Brain microvascular endothelial cell (primary cell): ENCODE data around the gene OR4C16.

Experiments
- DNase-seq: peaks from one replicate; pipeline ENCODE4 v3.0.0-alpha.2; 2020
- H3K27ac ChIP-seq: fragments of 250-450 bp; sonication (Bioruptor Pico); 2 replicates; pipeline ENCODE4 v1.5.1; 2020; ENCODE audit warnings: mild to moderate bottlenecking, moderate library complexity
- H3K27me3 ChIP-seq: fragments of 250-450 bp; sonication (Bioruptor Pico); replicated peaks from 2 replicates; pipeline ENCODE4 v1.5.1; 2020; ENCODE audit warnings: mild to moderate bottlenecking
- H3K36me3 ChIP-seq: fragments of 250-450 bp; sonication (Bioruptor Pico); replicated peaks from 2 replicates; pipeline ENCODE4 v1.5.1; 2020; ENCODE audit warnings: mild to moderate bottlenecking
- H3K4me3 ChIP-seq: 2 replicates; pipeline ENCODE4 v1.5.1; 2011; ENCODE audit warnings: low read depth, mild to moderate bottlenecking, control low read depth, low read length, moderate library complexity
- in situ Hi-C: cut with HindIII; loops from 2 replicates; pipeline ENCODE4 v1.10.0; 2017; ENCODE audit warnings: low sequenced_read_pairs, low pct_ligation_motif_present
- TF ChIP-seq, protein P1 (sequence below): IDR thresholded peaks from 2 replicates; pipeline ENCODE4 v1.5.1; 2011; ENCODE audit warnings: low read depth, mild to moderate bottlenecking, moderate library complexity, low read length, control low read depth, inconsistent platforms; ENCODE audit errors: missing control alignments

Gene OR4C16, protein sequence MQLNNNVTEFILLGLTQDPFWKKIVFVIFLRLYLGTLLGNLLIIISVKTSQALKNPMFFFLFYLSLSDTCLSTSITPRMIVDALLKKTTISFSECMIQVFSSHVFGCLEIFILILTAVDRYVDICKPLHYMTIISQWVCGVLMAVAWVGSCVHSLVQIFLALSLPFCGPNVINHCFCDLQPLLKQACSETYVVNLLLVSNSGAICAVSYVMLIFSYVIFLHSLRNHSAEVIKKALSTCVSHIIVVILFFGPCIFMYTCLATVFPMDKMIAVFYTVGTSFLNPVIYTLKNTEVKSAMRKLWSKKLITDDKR

DNA sequence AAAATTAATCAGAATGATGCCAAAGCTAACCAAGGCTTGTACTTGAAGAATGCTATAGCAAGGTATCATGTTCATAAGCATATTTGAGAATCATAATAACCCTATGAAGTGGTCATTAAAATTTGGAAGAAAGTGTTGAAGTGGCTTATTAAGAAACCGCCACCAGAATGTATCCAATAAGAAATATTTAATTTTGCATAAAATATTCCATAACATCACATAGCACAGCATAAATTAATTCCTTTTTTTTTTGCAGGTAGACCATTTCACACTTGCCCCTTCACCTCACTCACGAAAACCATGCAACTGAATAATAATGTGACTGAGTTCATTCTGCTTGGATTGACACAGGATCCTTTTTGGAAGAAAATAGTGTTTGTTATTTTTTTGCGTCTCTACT lies at the start of gene OR4C16:
TSS of gene OR4C16 (plus strand) at position 301 of the 400 bp plus-strand sequence. CDS start at position 301, 0 bp downstream.
- Histone ChIP-seq H3K4me3 (no peak within 1 kb of the TSS), H3K27me3 (no peaks in the 10 kb centered on the region), H3K36me3 (no peaks in the 10 kb centered on the region), H3K27ac (no peak within 1 kb of the TSS)
- in situ Hi-C loops = no loop called here
- TF ChIP-seq, protein P1, sequence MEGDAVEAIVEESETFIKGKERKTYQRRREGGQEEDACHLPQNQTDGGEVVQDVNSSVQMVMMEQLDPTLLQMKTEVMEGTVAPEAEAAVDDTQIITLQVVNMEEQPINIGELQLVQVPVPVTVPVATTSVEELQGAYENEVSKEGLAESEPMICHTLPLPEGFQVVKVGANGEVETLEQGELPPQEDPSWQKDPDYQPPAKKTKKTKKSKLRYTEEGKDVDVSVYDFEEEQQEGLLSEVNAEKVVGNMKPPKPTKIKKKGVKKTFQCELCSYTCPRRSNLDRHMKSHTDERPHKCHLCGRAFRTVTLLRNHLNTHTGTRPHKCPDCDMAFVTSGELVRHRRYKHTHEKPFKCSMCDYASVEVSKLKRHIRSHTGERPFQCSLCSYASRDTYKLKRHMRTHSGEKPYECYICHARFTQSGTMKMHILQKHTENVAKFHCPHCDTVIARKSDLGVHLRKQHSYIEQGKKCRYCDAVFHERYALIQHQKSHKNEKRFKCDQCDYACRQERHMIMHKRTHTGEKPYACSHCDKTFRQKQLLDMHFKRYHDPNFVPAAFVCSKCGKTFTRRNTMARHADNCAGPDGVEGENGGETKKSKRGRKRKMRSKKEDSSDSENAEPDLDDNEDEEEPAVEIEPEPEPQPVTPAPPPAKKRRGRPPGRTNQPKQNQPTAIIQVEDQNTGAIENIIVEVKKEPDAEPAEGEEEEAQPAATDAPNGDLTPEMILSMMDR = no peak
- no peak for DNase-seq

DNA sequence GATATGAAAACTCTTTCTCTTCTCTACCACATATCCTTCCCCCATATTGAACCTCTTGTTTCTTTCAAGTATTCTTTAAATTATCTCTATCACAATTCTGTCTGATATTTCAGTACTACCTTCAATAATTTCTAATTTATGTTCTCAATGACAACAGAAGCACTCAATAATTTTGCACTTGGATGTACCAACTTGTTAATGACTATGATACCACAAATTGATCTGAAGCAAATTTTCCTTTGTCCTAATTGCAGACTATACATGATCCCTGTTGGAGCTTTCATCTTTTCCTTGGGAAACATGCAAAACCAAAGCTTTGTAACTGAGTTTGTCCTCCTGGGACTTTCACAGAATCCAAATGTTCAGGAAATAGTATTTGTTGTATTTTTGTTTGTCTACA lies 17.8 kb upstream of the OR4C16 start, which contains the start of gene OR4C15:
TSS of gene OR4C15 (plus strand) at position 301 of the 400 bp plus-strand sequence. CDS start at position 301, 0 bp downstream.
- H3K36me3 ChIP-seq = no peaks in the 10 kb centered on the region
- TF ChIP-seq, protein P1 = no peak
- no peak for DNase-seq
- H3K27me3 ChIP-seq = no peaks in the 10 kb centered on the region
- in situ Hi-C loops = no loop called here
- H3K4me3 ChIP-seq = no peak within 1 kb of the TSS
- no peak within 1 kb of the TSS for H3K27ac ChIP-seq

DNA sequence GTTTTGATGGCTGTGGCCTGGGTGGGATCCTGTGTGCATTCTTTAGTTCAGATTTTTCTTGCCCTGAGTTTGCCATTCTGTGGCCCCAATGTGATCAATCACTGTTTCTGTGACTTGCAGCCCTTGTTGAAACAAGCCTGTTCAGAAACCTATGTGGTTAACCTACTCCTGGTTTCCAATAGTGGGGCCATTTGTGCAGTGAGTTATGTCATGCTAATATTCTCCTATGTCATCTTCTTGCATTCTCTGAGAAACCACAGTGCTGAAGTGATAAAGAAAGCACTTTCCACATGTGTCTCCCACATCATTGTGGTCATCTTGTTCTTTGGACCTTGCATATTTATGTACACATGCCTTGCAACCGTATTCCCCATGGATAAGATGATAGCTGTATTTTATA lies 620 bp downstream of the OR4C16 start:
- no peak overlapping the region for H3K4me3 ChIP-seq
- H3K36me3 ChIP-seq = no peaks in the 10 kb centered on the region
- DNase-seq = no peak
- TF ChIP-seq, protein P1 = no peak
- H3K27me3 ChIP-seq = no peaks in the 10 kb centered on the region
- no peak overlapping the region for H3K27ac ChIP-seq
- in situ Hi-C loops = no loop called here

DNA sequence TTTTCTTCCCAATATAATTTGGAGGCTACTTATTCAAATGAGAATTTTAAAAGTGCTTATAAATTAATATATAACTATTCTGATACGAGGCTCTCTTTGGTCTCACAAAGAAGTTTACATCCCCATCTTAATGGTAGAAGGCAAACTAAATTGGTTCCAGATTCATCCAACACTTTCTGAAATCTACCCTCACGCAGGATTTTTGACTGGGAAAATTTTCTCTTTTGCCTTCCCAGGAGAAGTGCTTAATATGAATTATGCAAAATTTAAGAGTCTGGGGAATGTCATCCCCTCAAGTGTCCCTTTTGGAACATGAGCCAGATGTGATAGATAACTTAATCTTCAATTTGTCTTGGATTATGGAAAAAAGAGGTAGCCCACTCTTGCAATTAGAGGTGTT lies 35.6 kb downstream of the OR4C16 start, which contains the start of gene OR4C11:
TSS of gene OR4C11 (minus strand) at position 101 of the 400 bp plus-strand sequence. CDS start 3,272 bp downstream, outside the sequence.
- no peak for DNase-seq
- no peak within 1 kb of the TSS for H3K27ac ChIP-seq
- H3K4me3 ChIP-seq = no peak within 1 kb of the TSS
- TF ChIP-seq, protein P1 = no peak
- H3K36me3 ChIP-seq = no peaks in the 10 kb centered on the region
- no peaks in the 10 kb centered on the region for H3K27me3 ChIP-seq
- in situ Hi-C loops = no loop called here
